ENCODE data around the gene TMEM94.

TMEM94 gene

GRCh38 chr17:75506888-75507287 lies 50.5 kb downstream of the TMEM94 start:
- Histone ChIP-seq H3K4me1 (ENCODE audit: control insufficient read depth, insufficient read depth, low read length) (no peaks in the 10 kb centered on the region; the same call in 1 of the 2 replicates), H3K9ac (ENCODE audit: low read length) (no peak overlapping the region), H3K36me3 (ENCODE audit: control insufficient read depth, insufficient read depth, low read length) (peaks cover 52% of the 10 kb centered on the region), H3K27me3 (ENCODE audit: control insufficient read depth, insufficient read depth, low read length) (no peaks in the 10 kb centered on the region), H3K9me3 (ENCODE audit: control insufficient read depth, insufficient read depth, low read depth, low read length) (no peaks in the 10 kb centered on the region), H3K27ac (ENCODE audit: low read depth, low read length) (no peak overlapping the region), H3K4me3 (ENCODE audit: low read depth, low read length) (no peak overlapping the region)

DNA sequence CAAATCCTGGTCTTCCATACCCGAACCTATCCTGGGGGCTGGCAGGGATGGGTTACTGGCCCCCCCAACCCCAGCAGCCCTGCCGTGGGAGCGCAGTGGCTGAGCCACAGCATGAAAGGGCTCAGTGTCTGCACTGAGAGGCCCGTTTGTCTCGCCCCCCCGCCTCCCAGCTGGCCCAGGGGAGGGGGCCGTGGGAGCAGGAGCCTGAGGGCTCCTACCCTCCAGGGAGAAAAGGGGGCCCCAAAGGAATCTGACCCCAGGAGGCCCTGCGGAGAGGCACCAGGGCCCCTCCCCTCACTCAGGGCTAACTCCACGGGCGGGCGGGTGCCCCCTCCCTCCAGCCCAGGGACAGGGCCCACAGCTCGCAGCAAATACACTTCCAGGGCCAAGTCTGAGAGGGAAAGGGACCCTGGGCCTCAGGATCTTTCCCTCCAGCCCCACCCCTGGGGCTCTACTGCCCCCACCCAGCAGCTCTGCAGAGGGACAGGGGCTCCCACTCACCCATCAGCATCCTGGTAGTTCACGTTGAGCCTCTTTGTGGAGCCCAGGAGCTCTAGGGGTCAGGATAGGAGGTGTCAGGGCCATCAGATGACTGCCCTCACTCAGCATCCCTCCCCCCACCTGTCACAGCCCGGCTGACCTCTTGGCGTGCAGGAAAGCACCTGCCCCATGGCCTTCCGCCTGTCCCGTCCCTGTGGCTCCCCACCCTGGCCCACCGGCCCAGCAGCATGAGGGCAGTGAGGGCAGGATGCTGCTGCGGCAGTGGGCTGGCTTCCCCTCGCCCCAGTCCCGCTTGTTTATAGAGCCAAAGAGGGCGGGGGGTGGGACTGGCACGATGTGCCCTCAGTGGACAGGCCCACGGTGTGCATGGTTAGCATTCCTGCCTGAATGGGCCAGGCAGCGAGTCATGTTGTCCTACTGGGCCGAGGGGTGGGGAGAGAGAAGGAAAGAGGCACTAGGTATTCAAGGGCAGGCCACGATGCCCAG lies 51.6 kb downstream of the TMEM94 start:
- H3K27ac ChIP-seq (ENCODE audit: low read depth, low read length), result no peak overlapping the region
- H3K9me3 ChIP-seq (ENCODE audit: control insufficient read depth, insufficient read depth, low read depth, low read length), result no peaks in the 10 kb centered on the region
- H3K36me3 ChIP-seq (ENCODE audit: control insufficient read depth, insufficient read depth, low read length), result peaks cover 54% of the 10 kb centered on the region
- H3K9ac ChIP-seq (ENCODE audit: low read length), result no peak overlapping the region
- no peak overlapping the region for H3K4me3 ChIP-seq (ENCODE audit: low read depth, low read length)
- no peaks in the 10 kb centered on the region for H3K27me3 ChIP-seq (ENCODE audit: control insufficient read depth, insufficient read depth, low read length)
- H3K4me1 ChIP-seq (ENCODE audit: control insufficient read depth, insufficient read depth, low read length), result no peaks in the 10 kb centered on the region; the same call in 1 of the 2 replicates

DNA sequence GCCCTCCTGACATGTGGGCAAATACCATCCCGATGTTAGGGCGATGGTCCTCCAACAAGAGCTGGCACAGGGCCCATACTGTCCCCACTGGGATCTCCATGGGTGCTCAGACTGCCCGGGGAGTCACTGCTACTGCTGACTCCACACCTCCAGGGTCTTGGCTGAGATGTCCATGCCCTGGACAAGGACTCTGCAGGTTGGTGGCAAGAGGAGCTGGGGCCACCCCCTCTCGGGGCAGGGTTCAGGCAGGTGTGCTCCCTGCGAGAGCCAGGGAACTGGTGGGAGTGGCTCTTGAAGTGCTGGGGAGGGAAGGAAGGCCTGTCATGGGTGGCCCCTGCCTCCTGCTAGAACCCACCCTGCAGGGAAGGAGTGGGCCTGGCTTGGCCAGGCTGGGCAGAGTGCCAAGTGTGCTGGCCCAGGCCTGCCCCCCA lies 52.5 kb downstream of the TMEM94 start:
- Histone ChIP-seq H3K4me1 (ENCODE audit: control insufficient read depth, insufficient read depth, low read length) (no peaks in the 10 kb centered on the region; the same call in 1 of the 2 replicates), H3K9ac (ENCODE audit: low read length) (no peak overlapping the region), H3K36me3 (ENCODE audit: control insufficient read depth, insufficient read depth, low read length) (peaks cover 54% of the 10 kb centered on the region)

DNA sequence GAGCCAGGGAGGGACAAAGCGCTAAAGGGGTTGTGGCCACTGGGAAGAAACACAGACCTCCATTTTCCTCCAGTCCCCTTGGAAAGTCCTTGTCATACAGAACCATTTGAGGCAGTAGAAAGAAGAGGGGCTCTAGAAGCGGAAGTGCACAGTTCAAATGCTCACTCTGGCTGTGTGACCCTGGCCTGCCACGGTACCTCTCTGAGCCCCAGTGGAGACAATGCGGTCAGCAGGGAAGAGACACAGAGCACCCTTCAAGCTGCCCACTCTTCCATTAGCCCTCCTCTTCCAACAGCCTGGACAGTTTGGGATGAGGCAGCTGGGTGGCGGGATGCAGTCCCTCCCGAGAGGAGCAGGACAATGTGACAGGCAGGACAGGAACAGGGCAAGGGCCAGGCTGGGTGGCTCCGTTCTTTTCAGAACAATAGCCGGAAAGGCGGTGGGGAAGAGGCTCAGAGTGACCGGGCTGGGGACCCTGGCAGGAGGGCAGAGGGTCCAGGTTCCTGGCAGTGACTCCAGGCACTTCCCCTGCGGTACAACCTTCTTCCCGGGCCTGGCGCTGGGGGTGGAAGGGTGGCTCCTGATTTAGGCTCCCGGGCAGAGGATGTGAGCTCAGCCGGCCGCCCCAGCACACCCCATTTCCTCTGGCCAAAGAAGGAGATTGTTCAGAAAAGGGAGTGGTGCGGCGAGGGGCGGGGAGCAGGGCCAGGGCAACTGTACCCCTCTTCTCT lies 53.3 kb downstream of the TMEM94 start:
- no peaks in the 10 kb centered on the region for H3K27me3 ChIP-seq (ENCODE audit: control insufficient read depth, insufficient read depth, low read length)
- H3K4me3 ChIP-seq (ENCODE audit: low read depth, low read length), result no peak overlapping the region
- no peak overlapping the region for H3K27ac ChIP-seq (ENCODE audit: low read depth, low read length)
- H3K9me3 ChIP-seq (ENCODE audit: control insufficient read depth, insufficient read depth, low read depth, low read length), result no peaks in the 10 kb centered on the region
- H3K9ac ChIP-seq (ENCODE audit: low read length), result no peak overlapping the region
- peaks cover 2% of the 10 kb centered on the region; the same call in 1 of the 2 replicates for H3K4me1 ChIP-seq (ENCODE audit: control insufficient read depth, insufficient read depth, low read length)
- H3K36me3 ChIP-seq (ENCODE audit: control insufficient read depth, insufficient read depth, low read length), result peaks cover 51% of the 10 kb centered on the region

More for the DNA sequence above, 52.5 kb downstream of the TMEM94 start:
- no peak overlapping the region for H3K27ac ChIP-seq (ENCODE audit: low read depth, low read length)
- no peaks in the 10 kb centered on the region for H3K9me3 ChIP-seq (ENCODE audit: control insufficient read depth, insufficient read depth, low read depth, low read length)
- H3K4me3 ChIP-seq (ENCODE audit: low read depth, low read length), result no peak overlapping the region
- no peaks in the 10 kb centered on the region for H3K27me3 ChIP-seq (ENCODE audit: control insufficient read depth, insufficient read depth, low read length)

DNA sequence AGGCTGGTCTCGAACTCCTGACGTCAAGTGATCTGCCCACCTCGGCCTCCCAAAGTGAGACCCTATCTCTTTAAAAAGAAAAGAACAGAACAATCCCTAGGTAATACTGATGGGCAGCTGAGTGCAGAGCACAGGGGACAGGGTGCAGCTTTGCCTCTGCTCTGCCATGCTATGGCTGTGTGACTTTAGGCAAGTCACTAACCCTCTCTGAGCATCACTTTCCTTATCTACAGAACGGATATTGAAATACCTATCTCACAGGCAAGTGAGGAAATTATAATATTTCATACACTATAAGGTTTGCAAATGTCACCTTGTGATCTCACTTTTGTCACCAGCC lies 54.8 kb downstream of the TMEM94 start:
- Histone ChIP-seq H3K36me3 (ENCODE audit: control insufficient read depth, insufficient read depth, low read length) (peaks cover 40% of the 10 kb centered on the region), H3K9me3 (ENCODE audit: control insufficient read depth, insufficient read depth, low read depth, low read length) (no peaks in the 10 kb centered on the region), H3K27me3 (ENCODE audit: control insufficient read depth, insufficient read depth, low read length) (no peaks in the 10 kb centered on the region), H3K4me1 (ENCODE audit: control insufficient read depth, insufficient read depth, low read length) (peaks cover 3% of the 10 kb centered on the region; the same call in 1 of the 2 replicates), H3K27ac (ENCODE audit: low read depth, low read length) (no peak overlapping the region), H3K4me3 (ENCODE audit: low read depth, low read length) (no peak overlapping the region), H3K9ac (ENCODE audit: low read length) (no peak overlapping the region)

- Histone ChIP-seq H3K27me3 (ENCODE audit: control insufficient read depth, insufficient read depth, low read length) (no peaks in the 10 kb centered on the region), H3K9me3 (ENCODE audit: control insufficient read depth, insufficient read depth, low read depth, low read length) (no peaks in the 10 kb centered on the region), H3K4me1 (ENCODE audit: control insufficient read depth, insufficient read depth, low read length) (peaks cover 3% of the 10 kb centered on the region; the same call in 1 of the 2 replicates), H3K36me3 (ENCODE audit: control insufficient read depth, insufficient read depth, low read length) (peaks cover 34% of the 10 kb centered on the region), H3K27ac (ENCODE audit: low read depth, low read length) (no peak overlapping the region), H3K9ac (ENCODE audit: low read length) (no peak overlapping the region), H3K4me3 (ENCODE audit: low read depth, low read length) (no peak overlapping the region)
Measured at GRCh38 chr17:75511610-75512575, 55.5 kb downstream of the TMEM94 start.

- Histone ChIP-seq H3K27me3 (ENCODE audit: control insufficient read depth, insufficient read depth, low read length) (no peaks in the 10 kb centered on the region), H3K36me3 (ENCODE audit: control insufficient read depth, insufficient read depth, low read length) (peaks cover 29% of the 10 kb centered on the region), H3K4me1 (ENCODE audit: control insufficient read depth, insufficient read depth, low read length) (peaks cover 9% of the 10 kb centered on the region), H3K4me3 (ENCODE audit: low read depth, low read length) (no peak overlapping the region), H3K27ac (ENCODE audit: low read depth, low read length) (no peak overlapping the region), H3K9ac (ENCODE audit: low read length) (no peak overlapping the region), H3K9me3 (ENCODE audit: control insufficient read depth, insufficient read depth, low read depth, low read length) (no peaks in the 10 kb centered on the region)
Measured at GRCh38 chr17:75512926-75513640, 56.6 kb downstream of the TMEM94 start.

GRCh38 chr17:75513641-75514000 lies 57.2 kb downstream of the TMEM94 start:
- Histone ChIP-seq H3K27me3 (ENCODE audit: control insufficient read depth, insufficient read depth, low read length) (no peaks in the 10 kb centered on the region), H3K4me1 (ENCODE audit: control insufficient read depth, insufficient read depth, low read length) (peaks cover 9% of the 10 kb centered on the region), H3K9ac (ENCODE audit: low read length) (no peak overlapping the region), H3K36me3 (ENCODE audit: control insufficient read depth, insufficient read depth, low read length) (peaks cover 25% of the 10 kb centered on the region), H3K9me3 (ENCODE audit: control insufficient read depth, insufficient read depth, low read depth, low read length) (no peaks in the 10 kb centered on the region), H3K4me3 (ENCODE audit: low read depth, low read length) (peak overlapping the region; percentile 95), H3K27ac (ENCODE audit: low read depth, low read length) (no peak overlapping the region)

DNA sequence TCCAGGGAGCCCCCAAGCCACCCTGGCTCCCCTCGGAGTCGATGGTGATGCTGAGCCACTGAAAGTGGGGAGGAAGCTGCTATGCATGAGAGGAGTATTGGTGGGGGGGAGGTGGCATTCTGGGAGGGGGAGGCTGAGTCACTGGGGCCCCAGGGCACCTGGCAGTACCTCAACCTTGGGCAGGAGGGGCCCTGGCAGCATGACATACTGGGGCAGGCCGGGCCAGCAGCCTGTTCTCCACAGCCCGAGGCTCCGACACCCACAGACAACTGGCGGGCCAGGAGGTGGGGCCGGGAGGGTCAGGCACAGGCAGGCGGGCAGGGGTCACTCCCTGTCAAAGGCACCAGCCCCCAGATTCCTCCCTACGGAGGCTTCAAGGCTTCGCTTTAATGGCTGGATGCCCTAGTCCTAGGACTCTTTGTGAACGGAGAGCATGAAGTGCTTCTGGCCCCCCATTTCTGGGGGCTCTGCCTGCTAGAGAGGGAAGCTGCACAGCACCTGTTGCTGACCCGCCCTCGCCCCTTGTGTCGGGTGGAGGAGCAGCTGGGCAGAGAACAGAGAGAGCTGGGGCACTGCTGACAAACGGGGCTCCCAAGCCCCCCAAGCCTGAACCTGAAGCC lies 58.0 kb downstream of the TMEM94 start:
- peak overlapping the region; percentile 95 for H3K4me3 ChIP-seq (ENCODE audit: low read depth, low read length)

More for the DNA sequence above, 58.0 kb downstream of the TMEM94 start:
- Histone ChIP-seq H3K4me1 (ENCODE audit: control insufficient read depth, insufficient read depth, low read length) (peaks cover 9% of the 10 kb centered on the region), H3K27ac (ENCODE audit: low read depth, low read length) (peak overlapping the region; percentile 70; the same call in 1 of the 2 replicates), H3K27me3 (ENCODE audit: control insufficient read depth, insufficient read depth, low read length) (no peaks in the 10 kb centered on the region), H3K9ac (ENCODE audit: low read length) (peak overlapping the region; percentile 78), H3K36me3 (ENCODE audit: control insufficient read depth, insufficient read depth, low read length) (peaks cover 26% of the 10 kb centered on the region), H3K9me3 (ENCODE audit: control insufficient read depth, insufficient read depth, low read depth, low read length) (no peaks in the 10 kb centered on the region)
